K562 (cell line): ENCODE results near the gene TANC1. TPM values are rescaled to one million over a fixed set of nuclear protein-coding genes. Genes with fewer than 3 reads are reported as not detected.
A peak's percentile ranks its signal among the peaks of the same experiment; 100 is the strongest.

Source experiments
- ATAC-seq: fragments of 200-7000 bp; cut with Tn5 transposase; 3 replicates; pipeline ENCODE4 v1.9.1; 2020; ENCODE audit warnings: moderate library complexity
- BruUV-seq: library from RNA; stranded (reverse); fragments of 400-500 nt; replicated peaks from 2 replicates; lab custom pipeline; 2021; lab: Mats Ljungman, UMichigan
- CTCF ChIA-PET: fragments of 300-600 bp; formaldehyde crosslinking; extraction: SDS; loops from one replicate; lab custom pipeline; 2021; ENCODE audit warnings: low intra/inter-chr PET ratio; lab: Yijun Ruan, JAX
- POLR2A ChIA-PET: fragments of 300-600, 350-650 bp; sonication (Branson Sonifier 250); formaldehyde crosslinking; extraction: SDS; loops from one replicate; lab custom pipeline; 2021; ENCODE audit warnings: antibody characterized with exemption, inconsistent platforms; lab: Yijun Ruan, JAX
- DNase-seq, 4 experiments: peaks; one replicate each; pipeline versions ENCODE4 v3.0.0 to v3.0.0-alpha.2; 2011 to 2018; ENCODE audit warnings: low spot score in 3 of 4, mixed read lengths in 3 of 4; ENCODE audit errors: extremely low read depth in 1 of 4
- FAIRE-seq: peaks from 2 replicates; lab custom pipeline; 2011; peaks lifted over from hg19 to GRCh38; lab: Jason Lieb, UNC
- H2AFZ ChIP-seq: 2 replicates; pipeline ENCODE4 v1.6.0; 2011; ENCODE audit warnings: low read depth, low read length, control low read depth, inconsistent platforms
- H3K27ac ChIP-seq: fragments of 200-600 bp; 3 replicates; pipeline ENCODE4 v1.8.0; 2011; ENCODE audit warnings: low read depth, mild to moderate bottlenecking, control low read depth, inconsistent platforms, low read length, moderate library complexity, mixed read lengths; ENCODE audit errors: extremely low read depth
- H3K27me3 ChIP-seq, 2 experiments: fragments of 300-600 bp in 1 of 2; 2 replicates in 1 of 2; 3 replicates in 1 of 2; pipeline versions ENCODE4 v1.6.0 to v1.8.0; 2011; ENCODE audit warnings: inconsistent platforms in 2 of 2, low read length in 2 of 2, mild to moderate bottlenecking in 1 of 2, mixed read lengths in 1 of 2, moderate library complexity in 1 of 2; ENCODE audit not compliant: control insufficient read depth in 2 of 2, insufficient read depth in 2 of 2
- H3K36me3 ChIP-seq: fragments of 300-600 bp; 3 replicates; pipeline ENCODE4 v1.8.0; 2011; ENCODE audit warnings: mild to moderate bottlenecking, low read length, inconsistent platforms; ENCODE audit not compliant: control insufficient read depth, insufficient read depth
- H3K4me1 ChIP-seq, 2 experiments: fragments of 200-600 bp in 1 of 2; replicated peaks in 1 of 2; 2 replicates in 1 of 2; 3 replicates in 1 of 2; pipeline versions ENCODE4 v1.5.1 to v1.8.0; 2011; ENCODE audit warnings: inconsistent platforms in 2 of 2, low read length in 2 of 2, mild to moderate bottlenecking in 1 of 2, mixed read lengths in 1 of 2, moderate library complexity in 1 of 2; ENCODE audit not compliant: control insufficient read depth in 2 of 2, insufficient read depth in 2 of 2
- H3K4me2 ChIP-seq: 2 replicates; pipeline ENCODE4 v1.6.1; 2011; ENCODE audit warnings: low read length, control low read depth, inconsistent platforms, mixed read lengths; ENCODE audit not compliant: insufficient read depth
- H3K4me3 ChIP-seq: fragments of 200-600 bp; sonication (generic), shearing (Covaris generic); 2 replicates; pipeline ENCODE4 v1.5.1; 2016; ENCODE audit warnings: control low read depth, inconsistent platforms
- H3K79me2 ChIP-seq: fragments of 200-600 bp; 3 replicates; pipeline ENCODE4 v1.8.0; 2011; ENCODE audit warnings: low read length, inconsistent platforms; ENCODE audit not compliant: control insufficient read depth, insufficient read depth
- H3K9ac ChIP-seq, 2 experiments: 2 replicates each; pipeline versions ENCODE4 v1.6.0 to v1.6.1; 2011; ENCODE audit warnings: low read depth in 2 of 2, low read length in 2 of 2, control low read depth in 1 of 2, inconsistent platforms in 1 of 2, mild to moderate bottlenecking in 1 of 2, mixed read lengths in 1 of 2; ENCODE audit not compliant: insufficient read depth in 1 of 2
- H3K9me1 ChIP-seq: one replicate; pipeline ENCODE4 v1.6.0; 2011; ENCODE audit warnings: inconsistent platforms, mild to moderate bottlenecking, low read length, moderate library complexity; ENCODE audit not compliant: control insufficient read depth, insufficient read depth
- H3K9me3 ChIP-seq: replicated peaks from 2 replicates; pipeline ENCODE4 v1.5.1; 2011; ENCODE audit warnings: low read depth, low read length, inconsistent platforms; ENCODE audit not compliant: control insufficient read depth, insufficient read depth
- H4K20me1 ChIP-seq: replicated peaks from 2 replicates; pipeline ENCODE4 v1.6.1; 2011; ENCODE audit warnings: low read length, inconsistent platforms, mixed read lengths; ENCODE audit not compliant: control insufficient read depth, insufficient read depth
- ARHGAP35 ChIP-seq: fragments of 450-650 bp; IDR thresholded peaks from 2 replicates; pipeline ENCODE4 v1.6.1; 2018; ENCODE audit not compliant: partially characterized antibody
- ATF1 ChIP-seq, 2 experiments: fragments of 450-650 bp in 1 of 2; IDR thresholded peaks; 2 replicates each; pipeline ENCODE4 v1.6.1; 2016; ENCODE audit warnings: missing compliant biosample characterization in 1 of 2, missing genetic modification characterization in 1 of 2
- CREM ChIP-seq: IDR thresholded peaks from 2 replicates; pipeline ENCODE4 v1.6.1; 2014; ENCODE audit warnings: antibody characterized with exemption, low read depth
- KDM1A ChIP-seq, 2 experiments: fragments of 450-650 bp; IDR thresholded peaks; 2 replicates each; pipeline ENCODE4 v1.6.1; 2016; ENCODE audit warnings: mild to moderate bottlenecking in 2 of 2
- RCOR1 ChIP-seq, 2 experiments: IDR thresholded peaks; 2 replicates each; pipeline ENCODE4 v1.6.1; 2012; ENCODE audit warnings: low read depth in 2 of 2, low read length in 2 of 2, borderline replicate concordance in 1 of 2, improper control_type of control experiment in 1 of 2
- WGBS: fragments of 100-300 bp; shearing (Covaris generic); methylation state at CpG from one replicate; pipeline ENCODE4 v1.1.6; 2016; ENCODE audit warnings: low coverage, mixed read lengths; ENCODE audit not compliant: insufficient coverage; ENCODE audit errors: missing lambda C conversion rate; 5-methylcytosine and 5-hydroxymethylcytosine counted together
- in situ Hi-C: fragments of 300-500 bp; cut with MboI; formaldehyde crosslinking; loops from 4 replicates; pipeline ENCODE4 v1.15.0; 2018; ENCODE audit warnings: inconsistent platforms, mixed read lengths
- intact Hi-C: fragments of 100-400 bp; cut with micrococcal nuclease; formaldehyde crosslinking; loops from 2 replicates; pipeline ENCODE4 v1.14.2; 2022
- polyA plus RNA-seq, 8 experiments: library from polyadenylated mRNA; depleted of rRNA in 4 of 8; stranded (reverse) in 5 of 8; unstranded in 3 of 8; fragments of >200 nt; fragmentation: Nextera tagmentation in 2 of 8; fragmentation: Illumina TruSeq in 1 of 8; extraction: Ambion mirVana in 2 of 8; extraction: Trizol in 1 of 8; gene quantifications; 2 replicates each; pipeline versions ENCODE4 v1.2.1 to v1.2.3, GENCODE V29; 2011 to 2014; ENCODE audit warnings: inconsistent platforms in 1 of 8, missing spikeins in 1 of 8
- total RNA-seq, 7 experiments: library from RNA; depleted of rRNA in 6 of 7; stranded (reverse); fragments of >200 nt in 6 of 7; fragmentation: Illumina TruSeq in 2 of 7; extraction: Trizol in 2 of 7; gene quantifications; 2 replicates each; pipeline versions ENCODE4 v1.2.1 to v1.2.3, GENCODE V29; 2011 to 2021; ENCODE audit warnings: low replicate concordance in 1 of 7
- TF ChIP-seq, protein P1 (sequence below), 2 experiments: fragments of 200-800 bp in 1 of 2; sonication (Bioruptor generic) in 1 of 2; sonication (generic) in 1 of 2; formaldehyde crosslinking in 1 of 2; IDR thresholded peaks in 1 of 2; conservative IDR thresholded peaks in 1 of 2; 2 replicates each; pipeline versions ENCODE4 v1.5.0 to v1.6.1; 2016 to 2020; ENCODE audit warnings: missing compliant biosample characterization in 1 of 2, missing genetic modification characterization in 1 of 2, missing genetic modification reagents in 1 of 2

Gene TANC1
- total and polyA plus RNA-seq, 9 of the 15 experiments (the other 6 are each of a cell fraction or from before 2014, with no cell fraction given): under 0.01 to 0.20 (median 0.07) TPM; not detected in 1

DNA sequence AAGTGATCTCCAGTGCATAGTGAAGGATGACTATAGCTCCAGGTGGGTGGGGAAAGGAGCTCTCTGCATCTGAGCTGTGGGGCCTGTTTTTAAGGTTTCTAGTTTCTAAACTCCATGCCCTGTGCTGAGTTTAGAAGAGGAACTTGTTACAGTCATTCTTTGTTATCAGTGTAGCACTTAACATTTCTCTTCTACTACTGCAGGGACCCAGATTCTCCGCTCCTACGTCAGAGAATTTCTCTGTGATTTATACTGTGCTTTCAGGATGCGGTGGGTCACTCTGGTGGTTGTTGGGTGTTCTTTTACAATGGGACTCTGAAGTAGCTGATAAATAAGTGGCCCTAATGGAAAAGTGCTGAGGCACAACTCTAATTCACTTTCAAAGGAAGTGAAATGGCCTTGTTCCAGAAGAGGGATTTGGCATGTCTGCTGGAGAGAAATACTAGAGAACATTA is 196.0 kb downstream of the TANC1 start:
- no peak; the same call in 2 of the 3 replicates for ATAC-seq
- no TSS peak for BruUV-seq
- TF ChIP-seq RCOR1 (IDR thresholded peaks at IDR 0.05; ENCODE audit: borderline replicate concordance in 1 of 2, low read depth in 2 of 2, low read length in 2 of 2) (0 out of 4 replicates have a peak, but pooled peaks of 1 of the 2 experiments have one; percentile 5), ARHGAP35 (no peak), CREM (0 out of 2 replicates have a peak, but pooled peaks have one; percentile 11), ATF1 (CRISPR knock-in tag; IDR thresholded peaks at IDR 0.05) (no peak), ATF1 (tag; IDR thresholded peaks at IDR 0.05) (0 out of 2 replicates have a peak, but pooled peaks have one; percentile 21), KDM1A (IDR thresholded peaks at IDR 0.05) (peak in 1 of 2 experiments; percentile 53; a peak in 2 of 4 replicates)
- TF ChIP-seq, protein P1, sequence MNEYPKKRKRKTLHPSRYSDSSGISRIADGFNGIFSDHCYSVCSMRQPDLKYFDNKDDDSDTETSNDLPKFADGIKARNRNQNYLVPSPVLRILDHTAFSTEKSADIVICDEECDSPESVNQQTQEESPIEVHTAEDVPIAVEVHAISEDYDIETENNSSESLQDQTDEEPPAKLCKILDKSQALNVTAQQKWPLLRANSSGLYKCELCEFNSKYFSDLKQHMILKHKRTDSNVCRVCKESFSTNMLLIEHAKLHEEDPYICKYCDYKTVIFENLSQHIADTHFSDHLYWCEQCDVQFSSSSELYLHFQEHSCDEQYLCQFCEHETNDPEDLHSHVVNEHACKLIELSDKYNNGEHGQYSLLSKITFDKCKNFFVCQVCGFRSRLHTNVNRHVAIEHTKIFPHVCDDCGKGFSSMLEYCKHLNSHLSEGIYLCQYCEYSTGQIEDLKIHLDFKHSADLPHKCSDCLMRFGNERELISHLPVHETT (CRISPR knock-in tag; conservative IDR thresholded peaks at IDR 0.05 in 1 of 2, IDR thresholded peaks at IDR 0.05 in 1 of 2): peak in 1 of 2 experiments; percentile 47; a peak in 1 of 4 replicates
- Histone ChIP-seq H3K36me3 (no peaks in the 10 kb centered on the region), H3K4me1 (no peaks in the 10 kb centered on the region), H3K9me1 (no peaks in the 10 kb centered on the region), H3K27me3 (peaks cover 20 to 33% of the 10 kb centered on the region in 2 experiments), H3K79me2 (no peaks in the 10 kb centered on the region), H3K4me3 (no peak overlapping the region), H3K4me2 (no peak overlapping the region), H3K27ac (no peak overlapping the region), H3K9me3 (no peaks in the 10 kb centered on the region), H3K9ac (no peak overlapping the region), H4K20me1 (no peaks in the 10 kb centered on the region), H2AFZ (no peak overlapping the region)
- FAIRE-seq: no peak
- intact Hi-C loops: no loop called here
- WGBS: 4% methylated on average over 3 of the region's 3 CpGs
- in situ Hi-C loops: no loop called here
- DNase-seq: no peak
- POLR2A ChIA-PET: interaction anchor here (8.1 kb wide), 1 partner anchor 12 kb away, joined by 48 read pairs; no protein-coding TSS in a partner anchor
- CTCF ChIA-PET: interaction anchor here (0.5 kb wide), 1 partner anchor 427 kb away, joined by 4 read pairs; no protein-coding TSS in a partner anchor
